Activated T-cell treated with anti-CD3 and anti-CD28 coated beads, Interleukin-2, amount 50 U/mL, for 72 hours (primary cell): ENCODE measurements around the gene RAB10. TPM values are rescaled to one million over a fixed set of nuclear protein-coding genes. Genes with fewer than 3 reads are reported as not detected.
"Not testable (repeated sequence)": the region's sequence is repeated elsewhere in the genome, so short reads cannot be mapped to it uniquely, and the experiment has no call there.

Experiments
- ATAC-seq, 2 donors: fragments of 150-1000 bp; cut with Tn5 transposase; replicated peaks in 1 of 2; 2 replicates each; pipeline ENCODE4 v1.10.0; 2021; ENCODE audit warnings: moderate library complexity in 2 of 2, mild to moderate bottlenecking in 1 of 2
- DNase-seq, 2 donors: peaks; one replicate each; pipeline ENCODE4 v3.0.0; 2021 to 2022; ENCODE audit warnings: mixed read lengths in 1 of 2
- H3K27ac Mint-ChIP-seq: one replicate; pipeline ENCODE4 v1.8.0; 2022; ENCODE audit warnings: mild to moderate bottlenecking, moderate library complexity, mixed read lengths
- H3K27me3 Mint-ChIP-seq: one replicate; pipeline ENCODE4 v1.8.0; 2022; ENCODE audit warnings: low read depth, mixed read lengths
- H3K36me3 Mint-ChIP-seq, 2 donors: one replicate each; pipeline ENCODE4 v1.8.0; 2022; ENCODE audit warnings: mixed read lengths in 2 of 2, mild to moderate bottlenecking in 1 of 2; ENCODE audit not compliant: insufficient read depth in 2 of 2
- H3K4me1 Mint-ChIP-seq: one replicate; pipeline ENCODE4 v1.8.0; 2022; ENCODE audit warnings: low read depth, mixed read lengths
- H3K4me3 Mint-ChIP-seq, 2 donors: one replicate each; pipeline ENCODE4 v1.8.0; 2022; ENCODE audit warnings: mild to moderate bottlenecking in 2 of 2, mixed read lengths in 2 of 2, moderate library complexity in 2 of 2
- H3K9me3 Mint-ChIP-seq, 2 donors: one replicate each; pipeline ENCODE4 v1.8.0; 2022; ENCODE audit warnings: mixed read lengths in 2 of 2
- total RNA-seq, 2 donors: library from RNA; stranded (reverse); gene quantifications; one replicate each; pipeline ENCODE4 v1.2.3, GENCODE V29; 2022

The RAB10 gene
- total RNA-seq, 2 donors from 2014 or later = 137 to 147 TPM

DNA sequence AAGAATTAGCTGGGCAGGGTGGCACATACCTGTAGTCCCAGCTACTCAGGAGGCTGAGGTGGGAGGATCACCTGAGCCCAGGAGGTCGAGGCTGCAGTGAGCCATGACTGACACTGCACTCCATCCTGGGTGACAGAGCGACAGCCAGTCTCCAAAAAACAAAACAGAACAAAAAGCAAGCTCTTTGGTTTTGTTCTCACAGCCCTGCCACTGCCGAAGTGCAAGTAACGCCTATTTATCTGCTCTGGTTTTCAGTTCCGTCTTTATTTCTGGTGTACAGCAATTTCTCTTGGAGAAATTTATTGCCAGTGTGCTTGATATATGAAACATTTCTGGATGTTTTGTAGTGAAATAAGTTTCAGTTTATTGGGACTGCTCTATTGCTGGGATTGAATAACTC lies 61.9 kb downstream of the RAB10 start:
- DNase-seq (no peak), ATAC-seq (no peak)
- Mint-ChIP-seq H3K36me3 (peaks cover 2 to 11% of the 10 kb centered on the region in 2 donors), H3K27ac (no peak overlapping the region), H3K4me1 (peaks cover 17% of the 10 kb centered on the region), H3K4me3 (no peak overlapping the region), H3K27me3 (no peaks in the 10 kb centered on the region), H3K9me3 (no peaks in the 10 kb centered on the region)

DNA sequence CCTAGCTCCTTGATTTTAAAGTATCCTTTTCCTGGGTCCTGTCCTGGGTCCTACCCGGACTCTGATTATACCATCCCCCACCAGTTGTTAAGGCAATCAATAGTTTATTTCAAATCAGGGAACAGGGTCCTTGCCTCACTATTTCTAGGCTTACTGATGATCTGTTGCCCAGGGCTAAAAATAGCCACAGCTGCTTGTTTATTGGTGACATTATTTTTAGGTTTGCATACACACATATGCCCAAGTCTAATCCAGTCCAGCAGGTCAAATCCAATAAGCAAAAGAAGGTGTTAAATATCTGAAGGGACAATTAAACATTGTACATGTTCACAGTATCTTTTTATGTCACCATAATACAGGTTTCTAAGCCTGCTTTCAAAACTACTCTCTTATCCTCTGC lies 66.0 kb downstream of the RAB10 start:
- H3K9me3 Mint-ChIP-seq = no peaks in the 10 kb centered on the region
- H3K4me3 Mint-ChIP-seq = no peak overlapping the region
- no peaks in the 10 kb centered on the region for H3K27me3 Mint-ChIP-seq
- no peak for ATAC-seq
- H3K27ac Mint-ChIP-seq = peak overlapping the region; percentile 22
- peaks cover 11 to 26% of the 10 kb centered on the region in 2 donors for H3K36me3 Mint-ChIP-seq
- peaks cover 8% of the 10 kb centered on the region for H3K4me1 Mint-ChIP-seq
- no peak for DNase-seq

DNA sequence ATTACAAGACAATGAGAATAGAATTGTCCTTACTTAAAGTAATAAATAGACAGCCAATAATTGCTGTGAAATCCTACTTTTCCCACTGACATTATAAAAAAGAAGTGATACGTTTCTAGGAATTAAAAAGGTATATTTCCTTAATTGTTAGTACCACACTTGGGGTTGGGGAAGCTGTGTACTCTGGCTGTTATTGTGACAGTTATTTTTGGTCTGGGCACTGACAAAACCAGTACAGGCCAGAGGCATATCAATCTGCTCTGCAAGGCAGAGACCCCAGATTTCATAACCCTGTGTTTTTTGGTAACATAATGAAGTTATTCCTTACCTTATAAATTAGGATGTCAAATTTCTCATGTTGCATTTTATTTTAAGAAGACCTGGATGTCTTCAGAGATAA lies 66.5 kb downstream of the RAB10 start:
- Mint-ChIP-seq H3K27me3 (no peaks in the 10 kb centered on the region), H3K4me3 (no peak overlapping the region), H3K36me3 (peaks cover 11 to 28% of the 10 kb centered on the region in 2 donors), H3K4me1 (peaks cover 8% of the 10 kb centered on the region), H3K27ac (no peak overlapping the region), H3K9me3 (no peaks in the 10 kb centered on the region)
- ATAC-seq (no peak), DNase-seq (no peak)

DNA sequence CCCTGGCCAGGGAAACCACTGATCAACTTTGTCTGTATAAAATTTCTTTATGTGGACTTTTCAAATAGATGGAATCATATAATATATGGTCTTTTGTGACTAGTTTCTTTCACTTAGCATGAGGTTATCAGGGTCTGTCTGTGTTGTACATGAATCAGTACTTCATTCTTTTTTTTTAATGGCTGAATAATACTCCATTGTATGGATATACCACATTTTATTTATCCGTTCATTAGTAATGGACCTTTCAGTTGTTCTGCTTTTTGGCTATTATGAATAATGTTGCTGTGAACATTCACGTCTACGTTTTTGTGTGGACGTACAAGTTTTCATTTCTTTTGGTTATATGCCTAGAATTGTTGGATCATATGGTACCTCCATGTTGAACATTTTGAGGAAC lies 69.9 kb downstream of the RAB10 start:
- no peak for ATAC-seq
- H3K4me1 Mint-ChIP-seq = no peaks in the 10 kb centered on the region
- no peak for DNase-seq

DNA sequence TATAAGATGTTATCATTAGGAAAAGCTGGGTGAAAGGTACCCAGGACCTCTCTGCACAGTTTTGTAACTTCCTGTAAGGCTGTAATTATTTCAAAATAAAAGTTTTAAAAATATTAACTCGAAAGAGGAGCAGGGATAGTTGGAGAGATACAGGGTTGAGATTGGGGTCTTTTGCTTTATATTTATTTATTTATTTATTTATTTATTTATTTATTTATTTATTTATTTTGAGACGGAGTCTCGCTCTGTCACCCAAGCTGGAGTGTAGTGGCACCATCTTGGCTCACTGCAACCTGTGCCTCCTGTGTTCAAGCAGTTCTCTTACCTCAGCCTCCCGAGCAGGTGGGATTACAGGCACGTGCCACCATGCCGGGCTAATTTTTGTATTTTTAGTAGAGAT lies 74.8 kb downstream of the RAB10 start:
- H3K27me3 Mint-ChIP-seq, H3K27ac Mint-ChIP-seq, ATAC-seq, H3K4me3 Mint-ChIP-seq, DNase-seq, H3K4me1 Mint-ChIP-seq, H3K9me3 Mint-ChIP-seq: not testable (repeated sequence)
- peaks cover 8 to 21% of the 10 kb centered on the region in 2 donors for H3K36me3 Mint-ChIP-seq

More for the DNA sequence above, 69.9 kb downstream of the RAB10 start:
- Mint-ChIP-seq H3K9me3 (no peaks in the 10 kb centered on the region), H3K27ac (no peak overlapping the region), H3K36me3 (peaks cover 11 to 28% of the 10 kb centered on the region in 2 donors), H3K4me3 (no peak overlapping the region), H3K27me3 (no peaks in the 10 kb centered on the region)

DNA sequence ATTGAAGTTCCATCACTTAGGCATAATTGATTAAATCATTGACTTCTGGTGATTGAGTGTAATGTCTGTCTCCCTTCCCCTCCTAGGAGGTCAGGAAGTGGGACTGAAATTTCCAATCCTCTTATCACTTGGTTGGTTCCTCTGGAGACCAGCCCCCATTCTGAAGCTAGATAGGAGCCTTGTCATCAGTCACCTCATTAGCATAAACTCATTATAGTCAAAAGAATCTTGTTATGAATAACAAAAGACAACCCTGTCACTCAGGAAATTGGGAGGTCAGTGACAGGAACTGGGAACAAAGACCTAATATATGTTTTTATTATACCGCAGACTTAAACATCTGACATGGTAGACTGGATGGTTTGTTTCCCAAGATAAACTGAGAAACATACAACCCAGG lies 78.3 kb downstream of the RAB10 start:
- Mint-ChIP-seq H3K4me1 (no peaks in the 10 kb centered on the region), H3K27ac (no peak overlapping the region), H3K4me3 (no peak overlapping the region)

DNA sequence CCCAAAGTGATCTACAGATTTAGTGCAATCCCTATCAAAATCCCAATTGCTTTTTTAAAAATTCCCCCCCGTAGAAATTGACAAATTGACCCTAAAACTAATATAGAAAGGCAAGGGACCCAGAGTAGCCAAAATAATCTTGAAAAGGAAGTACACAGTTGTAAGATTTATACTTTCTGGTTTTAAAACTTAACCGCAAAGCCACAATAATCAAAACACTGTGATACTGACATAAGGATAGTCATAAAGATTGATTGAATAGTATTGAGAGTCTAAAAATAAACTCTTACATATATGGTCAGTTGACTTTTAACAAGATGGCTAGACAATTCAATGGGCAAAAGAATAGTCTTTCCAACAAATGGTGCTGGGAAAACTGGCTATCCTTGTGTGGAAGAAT lies 80.3 kb downstream of the RAB10 start:
- Mint-ChIP-seq H3K9me3 (peaks cover 0 to 1% of the 10 kb centered on the region in 2 donors), H3K4me3 (no peak overlapping the region), H3K4me1 (no peaks in the 10 kb centered on the region), H3K36me3 (peaks cover 6 to 15% of the 10 kb centered on the region in 2 donors), H3K27me3 (no peaks in the 10 kb centered on the region), H3K27ac (no peak overlapping the region)
- DNase-seq = no peak
- ATAC-seq = no peak

More for the DNA sequence above, 78.3 kb downstream of the RAB10 start:
- no peak for ATAC-seq
- Mint-ChIP-seq H3K36me3 (peaks cover 6 to 15% of the 10 kb centered on the region in 2 donors), H3K27me3 (no peaks in the 10 kb centered on the region), H3K9me3 (peaks cover 0 to 1% of the 10 kb centered on the region in 2 donors)
- no peak for DNase-seq

DNA sequence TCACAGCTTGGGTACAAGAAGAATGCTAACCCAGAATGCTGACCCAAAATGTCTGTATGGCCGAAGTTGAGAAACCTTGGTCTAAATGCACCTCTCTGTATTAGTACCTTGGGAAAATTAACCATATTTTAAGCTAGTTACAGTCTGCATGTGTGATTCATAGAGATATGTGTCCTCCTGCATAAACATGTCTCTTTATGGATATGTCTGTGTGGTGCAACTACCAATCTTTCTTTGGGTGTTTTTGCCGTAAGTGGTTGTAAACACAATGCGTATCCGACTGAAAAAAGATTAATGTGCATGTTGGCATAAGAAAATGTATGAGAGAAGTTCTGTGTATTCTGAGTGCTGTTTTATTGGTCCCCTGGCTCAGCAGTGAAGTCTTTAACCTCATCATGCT lies 84.8 kb downstream of the RAB10 start:
- no peaks in the 10 kb centered on the region for H3K4me1 Mint-ChIP-seq
- no peak overlapping the region for H3K4me3 Mint-ChIP-seq
- ATAC-seq (no peak), DNase-seq (no peak)
- H3K27me3 Mint-ChIP-seq = no peaks in the 10 kb centered on the region
- no peak overlapping the region for H3K27ac Mint-ChIP-seq
- H3K36me3 Mint-ChIP-seq = peaks cover 0 to 5% of the 10 kb centered on the region in 2 donors
- peaks cover 0 to 1% of the 10 kb centered on the region in 2 donors for H3K9me3 Mint-ChIP-seq

DNA sequence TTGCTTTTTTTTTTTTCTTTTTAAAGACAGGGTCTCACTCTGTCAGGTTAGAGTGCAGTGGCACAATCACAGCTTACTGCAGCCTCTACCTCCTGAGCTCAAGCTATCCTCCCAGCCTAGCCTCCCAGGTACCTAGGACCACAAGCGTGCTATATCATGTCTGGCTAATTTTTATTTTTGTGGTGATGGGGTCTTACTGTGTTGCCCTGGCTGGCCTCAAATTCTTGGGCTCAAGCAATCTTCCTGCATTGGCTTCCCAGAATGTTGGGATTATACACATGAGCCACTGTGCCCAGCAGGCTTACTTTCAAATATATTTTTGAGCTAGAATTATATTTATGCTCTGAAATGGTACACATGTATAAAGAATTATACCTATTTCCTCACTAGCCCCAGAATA lies 85.6 kb downstream of the RAB10 start:
- no peak overlapping the region for H3K27ac Mint-ChIP-seq

DNA sequence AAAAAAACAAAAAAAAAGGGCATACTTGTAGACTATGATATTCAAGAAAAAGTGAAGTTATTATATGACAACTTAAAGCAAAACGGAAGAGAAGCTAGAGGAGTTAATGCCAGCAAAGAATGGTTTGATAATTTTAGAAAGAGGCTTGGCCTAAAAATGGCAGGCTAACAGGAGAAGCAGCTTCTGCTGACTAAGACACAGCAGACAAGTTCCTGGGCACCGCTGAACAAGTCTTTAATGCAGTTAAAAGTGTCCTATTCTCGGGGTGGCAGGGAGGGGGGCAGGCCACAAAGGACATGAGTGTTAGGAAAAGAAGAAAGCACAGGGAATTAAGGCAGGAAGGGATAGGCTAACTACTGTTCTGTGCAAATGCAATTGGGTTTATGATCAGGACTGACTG lies 88.7 kb downstream of the RAB10 start:
- peaks cover 5% of the 10 kb centered on the region for H3K4me1 Mint-ChIP-seq
- H3K36me3 Mint-ChIP-seq = peaks cover 0 to 3% of the 10 kb centered on the region in 2 donors
- H3K4me3 Mint-ChIP-seq = no peak overlapping the region
- no peaks in the 10 kb centered on the region for H3K27me3 Mint-ChIP-seq
- H3K9me3 Mint-ChIP-seq = no peaks in the 10 kb centered on the region
- ATAC-seq (no peak), DNase-seq (no peak)
- peak overlapping the region; percentile 38 for H3K27ac Mint-ChIP-seq

More for the DNA sequence above, 85.6 kb downstream of the RAB10 start:
- H3K36me3 Mint-ChIP-seq = peaks cover 0 to 2% of the 10 kb centered on the region in 2 donors
- H3K4me1 Mint-ChIP-seq = peaks cover 2% of the 10 kb centered on the region
- no peak for ATAC-seq
- no peaks in the 10 kb centered on the region for H3K9me3 Mint-ChIP-seq
- H3K27me3 Mint-ChIP-seq = no peaks in the 10 kb centered on the region
- no peak overlapping the region for H3K4me3 Mint-ChIP-seq
- no peak for DNase-seq

DNA sequence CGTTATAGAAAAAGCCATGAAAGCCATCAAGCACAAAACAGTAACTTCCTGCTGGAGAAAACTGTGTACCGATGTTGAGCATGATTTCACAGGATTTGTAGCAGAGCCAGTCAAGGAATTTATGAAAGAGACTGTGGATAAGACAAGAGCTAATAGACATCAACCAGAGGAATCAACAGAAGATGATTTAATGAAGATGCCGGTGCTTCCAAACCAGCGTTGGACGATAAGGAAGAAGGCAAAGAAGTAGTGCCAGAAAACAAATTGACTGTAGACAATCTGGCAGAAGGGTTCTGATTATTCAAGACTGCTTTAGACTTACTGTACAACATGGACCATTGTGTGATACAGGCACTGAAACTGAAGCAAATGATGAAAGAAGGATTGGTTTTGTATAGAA lies 89.5 kb downstream of the RAB10 start:
- H3K4me3 Mint-ChIP-seq = no peak overlapping the region
- ATAC-seq (no peak), DNase-seq (no peak)
- no peaks in the 10 kb centered on the region for H3K9me3 Mint-ChIP-seq
- H3K27ac Mint-ChIP-seq = no peak overlapping the region
- H3K27me3 Mint-ChIP-seq = no peaks in the 10 kb centered on the region
- peaks cover 5% of the 10 kb centered on the region for H3K4me1 Mint-ChIP-seq
- H3K36me3 Mint-ChIP-seq = peaks cover 0 to 3% of the 10 kb centered on the region in 2 donors

DNA sequence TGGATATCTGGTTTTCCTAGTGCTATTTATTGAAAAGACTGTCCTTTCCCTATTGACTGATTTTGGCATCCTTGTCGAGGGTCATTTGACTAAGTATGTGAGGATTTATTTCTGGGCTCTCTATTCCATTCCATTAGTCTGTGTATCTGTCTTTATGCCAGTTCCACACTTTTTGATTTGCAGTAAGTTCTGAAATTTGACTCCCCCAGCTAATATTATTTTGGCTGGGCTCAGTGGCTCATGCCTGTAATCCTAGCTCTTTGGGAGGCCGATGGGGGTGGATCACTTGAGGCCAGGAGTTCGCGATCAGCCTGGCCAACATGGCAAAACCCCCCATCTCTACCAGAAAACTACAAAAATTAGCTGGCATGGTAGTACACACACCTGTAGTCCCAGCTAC lies 92.2 kb downstream of the RAB10 start:
- H3K27ac Mint-ChIP-seq = peak overlapping the region; percentile 50
- H3K4me1 Mint-ChIP-seq = peaks cover 9% of the 10 kb centered on the region
- ATAC-seq (no peak), DNase-seq (no peak)
- no peaks in the 10 kb centered on the region for H3K27me3 Mint-ChIP-seq
- no peak overlapping the region for H3K4me3 Mint-ChIP-seq
- peaks cover 0 to 7% of the 10 kb centered on the region in 2 donors for H3K36me3 Mint-ChIP-seq
- H3K9me3 Mint-ChIP-seq = no peaks in the 10 kb centered on the region

DNA sequence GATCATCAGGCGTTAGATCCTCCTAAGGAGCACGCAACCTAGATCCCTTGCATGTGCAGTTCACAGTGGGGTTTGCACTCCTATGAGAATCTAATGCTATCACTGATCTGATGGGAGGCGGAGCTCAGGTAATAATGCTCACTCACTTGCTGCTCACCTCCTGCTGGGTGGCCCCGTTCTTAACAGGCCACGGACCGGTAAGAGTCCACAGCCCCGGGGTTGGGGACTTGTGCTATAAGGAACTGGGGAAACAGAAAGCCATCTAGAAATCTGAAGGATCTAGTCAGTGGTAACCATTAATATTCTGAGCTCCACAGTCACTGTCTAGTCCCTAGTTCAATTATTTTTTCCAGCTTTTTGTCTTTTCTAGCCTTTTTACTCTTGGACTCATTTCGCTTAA lies 94.3 kb downstream of the RAB10 start:
- ATAC-seq (no peak), DNase-seq (no peak)
- peaks cover 19% of the 10 kb centered on the region for H3K4me1 Mint-ChIP-seq
- peaks cover 0 to 7% of the 10 kb centered on the region in 2 donors for H3K36me3 Mint-ChIP-seq
- H3K9me3 Mint-ChIP-seq = no peaks in the 10 kb centered on the region
- no peak overlapping the region for H3K4me3 Mint-ChIP-seq
- H3K27me3 Mint-ChIP-seq = no peaks in the 10 kb centered on the region
- no peak overlapping the region for H3K27ac Mint-ChIP-seq

DNA sequence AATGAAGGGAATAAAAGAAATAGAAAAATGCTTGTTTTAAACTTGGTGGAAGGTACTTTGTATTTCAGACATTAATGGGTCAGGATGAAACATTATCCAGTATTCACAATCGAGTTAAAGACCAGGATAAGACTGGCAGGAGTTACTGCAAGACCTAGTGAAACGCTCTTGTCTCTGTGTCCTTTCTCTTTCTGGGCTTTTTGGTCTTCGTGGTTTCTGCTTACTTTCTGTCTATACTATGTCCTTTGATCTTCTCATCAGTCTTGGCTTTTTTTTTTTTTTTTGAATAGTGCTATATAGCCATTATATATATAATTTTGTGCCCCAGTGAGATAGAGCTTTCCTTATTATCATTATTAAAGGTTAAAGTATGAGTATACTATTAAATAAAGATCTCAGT lies 96.9 kb downstream of the RAB10 start:
- Mint-ChIP-seq H3K36me3 (peaks cover 0 to 8% of the 10 kb centered on the region in 2 donors), H3K4me1 (peaks cover 15% of the 10 kb centered on the region), H3K4me3 (no peak overlapping the region), H3K27ac (peak overlapping the region; percentile 84), H3K9me3 (no peaks in the 10 kb centered on the region), H3K27me3 (no peaks in the 10 kb centered on the region)
- ATAC-seq = no peak
- no peak for DNase-seq
